ENCODE data around the gene DMRT1.

Gene DMRT1

GRCh38 chr9:973295-973834 is 131.9 kb downstream of the DMRT1 start:
- no peak for TF ChIP-seq CTCF (conservative IDR thresholded peaks at IDR 0.05; ENCODE audit: control insufficient read depth, insufficient read depth, low read depth, low read length)
- H3K4me3 ChIP-seq (ENCODE audit: control insufficient read depth, low read depth, low read length), result no peak overlapping the region
- no peak for DNase-seq (ENCODE audit: low read depth)

GRCh38 chr9:974031-974995 is 132.8 kb downstream of the DMRT1 start:
- no peak for TF ChIP-seq CTCF (conservative IDR thresholded peaks at IDR 0.05; ENCODE audit: control insufficient read depth, insufficient read depth, low read depth, low read length)
- DNase-seq (ENCODE audit: low read depth), result no peak
- no peak overlapping the region for H3K4me3 ChIP-seq (ENCODE audit: control insufficient read depth, low read depth, low read length)

- no peak overlapping the region for H3K4me3 ChIP-seq (ENCODE audit: control insufficient read depth, low read depth, low read length)
- TF ChIP-seq CTCF (conservative IDR thresholded peaks at IDR 0.05; ENCODE audit: control insufficient read depth, insufficient read depth, low read depth, low read length), result no peak
- DNase-seq (ENCODE audit: low read depth), result no peak
Measured at GRCh38 chr9:974996-975739, 133.7 kb downstream of the DMRT1 start.

- no peak for TF ChIP-seq CTCF (conservative IDR thresholded peaks at IDR 0.05; ENCODE audit: control insufficient read depth, insufficient read depth, low read depth, low read length)
- no peak overlapping the region for H3K4me3 ChIP-seq (ENCODE audit: control insufficient read depth, low read depth, low read length)
Measured at GRCh38 chr9:975740-976257, 134.3 kb downstream of the DMRT1 start.

GRCh38 chr9:976258-976942 is 134.9 kb downstream of the DMRT1 start, which contains the start of gene DMRT3:
Gene DMRT3, plus strand, starts transcription at chr9:976655. Its CDS starts 347 bp downstream, at chr9:977002.
- no peak for TF ChIP-seq CTCF (conservative IDR thresholded peaks at IDR 0.05; ENCODE audit: control insufficient read depth, insufficient read depth, low read depth, low read length)
- no peak within 1 kb of the TSS for H3K4me3 ChIP-seq (ENCODE audit: control insufficient read depth, low read depth, low read length)
- DNase-seq (ENCODE audit: low read depth), result no peak

More at GRCh38 chr9:975740-976257, 134.3 kb downstream of the DMRT1 start:
- DNase-seq (ENCODE audit: low read depth), result no peak

All from fibroblast of mammary gland (primary cell).